GM23248 (cell line): Measurements from ENCODE around the gene MOBP.

Experiments
- EZH2 ChIP-seq: fragments of 200-600 bp; sonication (generic); IDR thresholded peaks from 2 replicates; pipeline ENCODE4 v1.6.1; 2018; ENCODE audit warnings: antibody characterized with exemption, mild to moderate bottlenecking; ENCODE audit not compliant: insufficient read depth, poor library complexity, severe bottlenecking
- EZH2phosphoT487 ChIP-seq: fragments of 200-600 bp; sonication (generic); IDR thresholded peaks from 2 replicates; pipeline ENCODE4 v1.6.1; 2018; ENCODE audit warnings: antibody characterized with exemption, moderate library complexity, mild to moderate bottlenecking, low read depth; ENCODE audit not compliant: insufficient read depth

- TF ChIP-seq EZH2 (no peak), EZH2phosphoT487 (no peak)
These were observed 41.2 kb upstream of the MOBP start for GRCh38 chr3:39426312-39426711.
